GM03348 (cell line): Measurements from ENCODE around the gene ZNF561.
"Not testable (repeated sequence)": the region's sequence is repeated elsewhere in the genome, so short reads cannot be mapped to it uniquely, and the experiment has no call there.

ENCODE experiments used
- DNase-seq: peaks from one replicate; pipeline ENCODE4 v3.0.0; 2012; ENCODE audit warnings: low spot score

The ZNF561 gene

DNA sequence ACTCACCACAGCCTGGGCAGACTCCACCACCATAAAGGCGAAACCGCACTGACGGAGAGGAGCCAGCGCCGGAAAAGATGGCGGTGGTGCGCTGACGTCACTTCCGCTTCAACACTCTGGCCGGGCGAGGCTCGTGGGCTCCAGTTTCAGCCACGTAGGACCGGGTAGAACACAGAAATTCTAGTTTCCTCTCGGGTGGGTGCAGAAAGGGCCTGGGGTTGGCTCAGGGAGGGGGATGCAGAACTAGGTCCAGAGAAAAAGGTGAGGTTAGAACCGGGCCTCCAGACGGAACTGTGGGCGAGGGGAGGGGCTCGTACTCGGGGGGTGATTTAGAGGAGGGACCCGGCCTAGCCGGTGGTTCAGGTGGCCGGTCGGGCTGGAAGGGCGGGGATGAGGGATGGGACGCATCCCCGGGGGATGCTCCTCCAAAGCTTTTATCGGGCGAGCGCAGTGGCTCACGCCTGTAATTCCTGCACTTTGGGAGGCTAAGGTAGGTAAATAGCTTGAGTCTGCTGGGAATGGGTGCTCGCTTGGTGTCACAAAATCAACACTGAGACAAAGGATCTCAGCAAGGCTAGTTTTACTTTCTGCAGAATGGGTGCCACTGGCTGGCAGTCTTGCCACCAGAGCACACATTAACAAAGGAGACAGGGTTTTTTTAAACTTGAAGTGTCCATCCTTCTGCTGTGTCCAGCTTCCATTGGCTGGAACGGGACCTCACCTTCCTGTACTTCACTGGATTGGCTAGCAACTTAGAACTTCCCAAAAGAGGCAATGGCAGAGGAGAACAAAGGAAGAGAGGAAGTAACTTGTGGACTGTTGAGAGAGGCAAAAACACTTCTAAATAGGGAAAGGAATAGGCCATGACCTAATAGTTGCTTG is at the start of gene ZNF561:
Gene ZNF561 (minus strand): TSS at position 77 of the 882 bp plus-strand sequence. CDS start 1,776 bp downstream, outside the sequence.
- DNase-seq: peak; percentile 91

DNA sequence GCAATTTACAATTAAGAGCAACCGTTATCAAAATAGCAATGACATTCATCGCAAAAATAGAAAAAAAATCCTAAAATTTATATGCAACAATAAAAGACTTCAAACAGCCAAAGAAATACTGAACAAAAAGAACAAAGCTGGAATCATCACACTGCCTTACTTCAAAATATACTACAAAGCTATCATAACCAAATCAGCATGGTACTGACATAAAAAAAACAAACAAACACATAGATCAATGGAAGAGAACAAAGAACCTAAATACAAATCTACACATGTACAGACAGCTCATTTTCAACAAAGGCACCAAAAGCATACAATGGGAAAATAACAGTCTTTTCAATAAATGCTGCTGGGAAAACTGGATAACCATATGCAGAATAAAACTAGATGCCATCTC is 47.5 kb upstream of the ZNF561 start:
- no peak for DNase-seq

DNA sequence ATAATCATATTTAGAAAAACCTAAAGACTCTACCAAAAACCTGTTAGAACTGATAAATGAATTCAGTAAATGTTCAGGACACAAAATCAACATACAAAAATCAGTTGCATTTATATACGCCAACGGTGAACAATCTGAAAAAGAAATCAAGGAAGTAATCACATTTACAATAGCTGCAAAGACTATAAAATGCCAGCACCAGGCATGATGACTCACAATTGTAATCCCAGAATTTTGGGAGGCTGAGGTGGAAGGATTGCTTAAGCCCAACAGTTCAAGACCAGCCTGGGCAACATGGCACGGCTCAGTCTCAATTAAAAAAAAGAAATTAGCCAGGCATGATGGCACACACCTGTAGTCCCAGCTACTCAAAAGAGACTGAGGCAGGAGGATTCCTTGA is 46.9 kb upstream of the ZNF561 start:
- DNase-seq: no peak

GRCh38 chr19:9658769-9659168 is 37.7 kb upstream of the ZNF561 start:
- no peak for DNase-seq

DNA sequence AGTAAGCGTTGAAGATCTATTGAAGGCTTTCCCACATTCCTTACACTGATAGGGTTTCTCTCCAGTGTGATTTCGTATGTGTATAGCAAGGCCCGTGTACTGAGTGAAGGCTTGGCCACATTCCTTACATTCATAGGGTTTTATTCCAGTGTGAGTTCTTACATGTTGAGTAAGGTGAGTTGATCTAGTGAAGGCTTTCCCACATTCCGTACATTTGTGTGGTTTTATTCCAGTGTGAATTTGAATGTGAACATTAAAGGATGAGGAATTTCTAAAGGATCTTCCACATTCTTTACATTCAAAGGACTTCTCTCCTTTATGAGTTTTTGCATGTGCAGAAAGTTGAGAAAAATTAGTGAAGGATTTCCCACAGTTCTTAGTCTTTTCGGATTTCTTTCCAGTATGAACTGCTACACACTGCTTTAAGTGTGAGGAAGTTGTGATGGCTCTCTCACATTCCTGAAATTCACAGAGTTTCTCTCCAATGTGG is 32.1 kb upstream of the ZNF561 start:
- not testable (repeated sequence) for DNase-seq

DNA sequence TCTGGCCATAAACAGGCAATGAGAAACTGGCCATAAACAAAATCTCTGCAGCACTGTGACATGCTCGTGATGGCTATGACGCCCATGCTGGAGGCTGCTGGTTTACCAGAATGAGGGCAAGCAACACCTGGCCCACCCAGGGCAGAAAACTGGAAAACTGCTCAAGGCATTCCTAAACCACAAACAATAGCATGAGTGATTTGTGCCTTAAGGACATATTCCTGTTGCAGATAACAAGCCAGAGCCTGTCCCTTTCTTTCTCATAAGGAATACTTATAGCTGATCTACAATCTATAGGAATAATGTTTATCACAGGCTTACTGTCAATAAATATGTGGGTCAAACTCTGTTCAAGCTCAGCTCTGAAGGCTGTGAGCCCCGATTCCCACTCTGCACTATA is 30.4 kb upstream of the ZNF561 start:
- DNase-seq: not testable (repeated sequence)

DNA sequence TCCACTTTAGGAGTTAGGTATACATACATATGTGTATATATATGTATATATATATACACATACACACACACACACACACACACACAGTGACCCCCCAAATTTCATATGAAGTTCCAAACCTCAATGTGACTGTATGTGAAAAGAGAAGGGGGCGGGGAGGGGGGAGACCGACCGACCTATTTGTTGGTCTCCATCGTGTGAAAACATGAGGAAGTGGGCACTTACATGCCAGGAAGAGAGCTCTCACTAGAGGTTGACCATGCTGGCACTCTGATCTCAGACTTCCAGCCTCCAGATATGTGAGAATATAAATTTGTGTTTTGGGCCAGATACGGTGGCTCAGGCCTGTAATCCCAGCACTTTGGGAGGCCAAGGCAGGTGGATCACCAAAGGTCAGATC is 29.3 kb upstream of the ZNF561 start:
- DNase-seq: no peak

DNA sequence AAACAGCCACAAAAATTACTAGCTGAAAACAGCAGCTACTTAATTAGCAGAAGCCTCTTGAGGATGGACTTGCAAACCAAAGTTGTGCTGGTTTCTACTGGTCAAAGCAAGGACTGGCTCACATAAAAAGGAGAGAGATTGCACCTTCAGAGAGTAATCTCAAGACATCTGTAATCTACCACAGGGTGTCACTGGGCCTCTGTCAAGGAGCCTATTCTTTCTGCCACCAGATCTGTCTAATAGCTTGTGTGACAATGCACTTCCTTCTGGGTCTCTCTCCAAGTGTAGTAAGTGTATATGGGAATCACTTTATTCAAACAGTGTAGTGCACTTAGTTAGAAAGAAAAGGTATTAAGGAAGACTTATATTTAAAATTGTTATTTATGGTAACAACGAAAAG is 24.4 kb upstream of the ZNF561 start:
- DNase-seq: no peak

GRCh38 chr19:9644472-9644871 is 23.4 kb upstream of the ZNF561 start:
- no peak for DNase-seq

DNA sequence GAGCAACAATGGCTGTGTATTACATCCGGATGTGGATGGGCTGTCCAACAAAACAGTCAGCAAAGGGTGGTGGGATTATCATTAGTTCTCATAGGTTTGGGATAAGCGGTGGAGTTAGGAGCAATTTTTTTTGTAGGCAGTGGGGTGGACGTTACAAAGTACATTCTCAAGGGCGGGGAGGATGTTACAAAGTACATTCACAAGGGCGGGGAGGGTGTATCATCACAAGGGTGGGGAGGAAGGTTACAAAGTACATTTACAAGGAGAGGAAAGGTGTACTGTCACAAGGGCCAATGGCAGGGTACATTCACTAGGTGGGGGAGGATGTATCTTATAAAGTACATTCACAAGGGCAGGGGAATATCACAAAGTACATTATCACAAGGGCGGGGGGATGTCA is 20.8 kb upstream of the ZNF561 start:
- no peak for DNase-seq

DNA sequence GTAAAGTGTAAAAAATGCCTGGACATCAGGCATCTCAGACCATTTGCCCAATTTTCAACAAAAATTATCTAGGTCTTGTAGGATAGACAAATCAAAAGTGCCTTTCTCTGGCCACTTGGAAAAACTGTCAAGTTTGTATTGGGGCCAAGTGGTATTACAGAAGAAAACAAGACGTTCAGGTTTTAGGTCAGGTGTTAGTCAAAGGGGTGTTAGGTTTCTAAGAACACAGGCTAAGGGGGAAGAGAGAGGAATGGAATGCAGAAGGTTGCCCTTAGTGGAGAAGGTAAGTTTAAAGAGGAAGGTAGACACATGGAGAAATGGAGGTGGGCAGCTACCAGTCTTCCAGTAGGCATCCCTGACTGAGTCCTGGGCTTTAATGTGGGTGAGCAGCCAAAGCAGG is 19.9 kb upstream of the ZNF561 start:
- DNase-seq: no peak

DNA sequence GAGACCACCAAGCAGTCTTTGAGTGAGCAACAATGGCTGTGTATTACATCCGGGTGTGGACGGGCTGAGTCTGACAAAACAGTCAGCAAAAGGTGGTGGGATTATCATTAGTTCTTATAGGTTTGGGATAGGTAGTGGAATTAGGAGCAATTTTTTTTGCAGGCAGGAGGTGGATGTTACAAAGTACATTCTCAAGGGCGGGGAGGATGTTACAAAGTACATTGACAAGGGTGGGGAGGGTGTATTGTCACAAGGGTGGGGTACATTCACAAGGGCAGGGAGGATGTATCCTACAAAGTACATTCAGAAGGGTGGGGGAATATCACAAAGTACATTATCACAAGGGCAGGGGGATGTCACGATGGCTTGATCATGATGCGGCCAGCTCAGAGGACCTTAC is 15.0 kb upstream of the ZNF561 start:
- DNase-seq: no peak

- DNase-seq: no peak
Measured at GRCh38 chr19:9627856-9628255, 6.8 kb upstream of the ZNF561 start.

DNA sequence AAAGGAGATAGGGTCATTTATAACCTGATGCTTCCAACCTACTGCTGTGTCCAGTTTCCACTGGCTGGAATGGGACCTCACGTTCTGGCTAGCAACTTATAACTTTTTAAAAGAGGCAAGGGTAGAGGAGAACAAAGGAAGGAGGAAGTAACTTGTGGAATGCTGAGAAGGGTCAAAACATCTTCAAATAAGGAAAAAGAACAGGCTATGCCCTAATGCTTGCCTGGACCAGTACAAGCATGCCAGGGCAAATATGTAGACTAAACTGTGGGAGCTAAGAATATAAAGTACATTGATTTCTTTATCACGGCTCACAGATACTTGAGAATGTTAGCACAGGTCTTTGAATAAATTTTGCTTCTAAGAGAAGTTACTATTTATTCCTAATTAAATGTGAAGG is 1.5 kb upstream of the ZNF561 start:
- no peak for DNase-seq

DNA sequence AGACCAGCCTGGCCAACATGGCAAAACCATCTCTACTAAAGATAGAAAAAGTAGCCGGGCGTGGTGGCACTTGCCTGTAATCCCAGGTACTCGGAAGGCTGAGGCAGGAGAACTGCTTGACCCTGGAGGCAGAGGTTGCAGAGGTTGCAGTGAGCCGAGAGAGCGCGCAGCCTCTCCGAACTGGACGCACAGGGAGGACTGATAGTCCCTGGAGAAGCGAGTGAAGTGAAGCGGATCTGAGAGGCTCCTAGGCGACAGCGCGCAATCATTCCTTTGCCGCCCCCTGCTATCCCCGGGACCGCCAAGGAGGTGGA is 233 bp downstream of the ZNF561 start:
- DNase-seq: no peak

GRCh38 chr19:9615844-9616243 is 5.2 kb downstream of the ZNF561 start:
- no peak for DNase-seq

GRCh38 chr19:9610484-9611113 is 10.4 kb downstream of the ZNF561 start:
- DNase-seq: no peak

DNA sequence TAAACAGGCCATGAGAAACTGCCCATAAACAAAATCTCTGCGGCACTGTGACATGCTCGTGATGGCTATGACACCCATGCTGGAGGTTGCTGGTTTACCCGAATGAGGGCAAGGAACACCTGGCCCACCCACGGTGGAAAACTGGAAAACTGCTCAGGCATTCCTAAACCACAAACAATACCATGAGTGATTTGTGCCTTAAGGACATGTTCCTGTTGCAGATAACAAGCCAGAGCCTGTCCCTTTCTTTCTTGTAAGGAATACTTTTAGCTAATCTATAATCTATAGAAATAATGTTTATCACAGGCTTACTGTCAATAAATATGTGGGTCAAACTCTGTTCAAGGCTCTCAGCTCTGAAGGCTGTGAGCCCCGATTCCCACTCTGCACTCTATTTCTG is 12.1 kb downstream of the ZNF561 start:
- DNase-seq: no peak

GRCh38 chr19:9597027-9597426 is 24.0 kb downstream of the ZNF561 start:
- peak; percentile 81 for DNase-seq

GRCh38 chr19:9586764-9587163 is 34.3 kb downstream of the ZNF561 start:
- peak; percentile 56 for DNase-seq

GRCh38 chr19:9584073-9584833 is 36.8 kb downstream of the ZNF561 start, which contains the start of gene ZNF121:
ZNF121 (minus strand) TSS chr19:9584504; CDS start chr19:9568097, 16,407 bp downstream.
- DNase-seq: peak; percentile 91

DNA sequence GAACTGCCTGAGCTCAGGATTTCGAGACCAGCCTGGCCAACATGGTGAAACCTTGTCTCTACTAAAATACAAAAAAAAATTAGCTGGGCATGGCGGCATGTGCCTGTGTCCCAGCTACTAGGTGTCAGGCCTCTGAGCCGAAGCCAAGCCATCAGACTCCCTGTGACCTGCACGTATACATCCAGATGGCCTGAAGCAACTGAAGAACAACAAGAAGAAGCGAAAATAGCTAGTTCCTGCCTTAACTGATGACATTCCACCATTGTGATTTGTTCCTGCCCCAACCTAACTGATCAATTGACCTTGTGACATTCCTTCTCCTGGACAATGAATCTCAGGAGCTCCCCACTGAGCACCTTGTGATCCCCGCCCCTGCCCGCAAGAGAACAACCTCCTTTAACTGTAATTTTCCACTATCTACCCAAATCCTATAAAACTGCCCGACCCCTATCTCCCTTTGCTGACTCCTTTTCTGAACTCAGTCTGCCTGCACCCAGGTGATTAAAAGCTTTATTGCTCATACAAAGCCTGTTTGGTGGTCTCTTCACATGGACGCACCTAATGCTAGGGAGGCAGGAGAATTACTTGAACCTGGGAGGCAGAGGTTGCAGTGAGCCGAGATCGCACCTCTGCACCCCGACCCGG is 38.8 kb downstream of the ZNF561 start:
- not testable (repeated sequence) for DNase-seq
